Measurements from ENCODE around the gene B4GALT2.
A peak's percentile ranks its signal among the peaks of the same experiment; 100 is the strongest.

B4GALT2 gene

GRCh38 chr1:43934101-43934985 lies 44.7 kb upstream of the B4GALT2 start:
- Histone ChIP-seq H4K8ac (ENCODE audit: low read depth, low read length) (peak overlapping the region; percentile 75), H3K27me3 (ENCODE audit: control insufficient read depth in 3 of 3, insufficient read depth in 3 of 3, low read depth in 1 of 3, low read length in 3 of 3) (peaks cover 4 to 23% (median 14%) of the 10 kb centered on the region in 3 experiments), H4K91ac (ENCODE audit: low read depth, low read length, poor library complexity) (no peak overlapping the region), H3K14ac (ENCODE audit: low read length) (no peak overlapping the region), H3K27ac (replicated peaks; ENCODE audit: low read length) (no peak overlapping the region), H3K18ac (ENCODE audit: low read length) (peak overlapping the region; percentile 93), H3K9me3 (replicated peaks in 1 of 2; ENCODE audit: control insufficient read depth in 2 of 2, insufficient read depth in 1 of 2, low read depth in 1 of 2, low read length in 2 of 2) (no peaks in the 10 kb centered on the region), H3K4me3 (ENCODE audit: low read length in 2 of 2) (peak overlapping the region in 1 of 2 donors; percentile 81), H3K79me1 (ENCODE audit: low read depth, low read length) (peaks cover 1% of the 10 kb centered on the region), H2BK15ac (ENCODE audit: low read length) (peak overlapping the region; percentile 80), H3K4me2 (ENCODE audit: insufficient read depth, low read length, poor library complexity, severe bottlenecking) (peak overlapping the region; percentile 80), H3K36me3 (replicated peaks in 1 of 2; ENCODE audit: control insufficient read depth in 2 of 2, insufficient read depth in 2 of 2, low read length in 2 of 2) (peaks cover 0 to 8% of the 10 kb centered on the region in 2 donors), H3K4ac (ENCODE audit: low read length) (peak overlapping the region; percentile 78), H3K9ac (ENCODE audit: low read depth, low read length, poor library complexity) (peak overlapping the region; percentile 79), H3K23ac (ENCODE audit: low read depth, low read length, poor library complexity) (peak overlapping the region; percentile 92), H3K4me1 (ENCODE audit: control insufficient read depth in 2 of 2, insufficient read depth in 1 of 2, low read depth in 1 of 2, low read length in 2 of 2) (peaks cover 8 to 23% of the 10 kb centered on the region in 2 donors), H2BK5ac (ENCODE audit: low read length) (peak overlapping the region; percentile 7), H2BK12ac (ENCODE audit: low read length) (no peak overlapping the region), H2BK120ac (ENCODE audit: low read depth, low read length) (no peak overlapping the region), H2AK5ac (ENCODE audit: low read depth, low read length) (peak overlapping the region; percentile 90), H2AFZ (ENCODE audit: low read length) (peak overlapping the region; percentile 48)
- WGBS, 2 donors (ENCODE audit: extremely low coverage in 2 of 2, insufficient read length in 2 of 2, insufficient replicate concordance in 1 of 2) = no CpG with 5 or more reads among the region's 13 CpGs
- peak; percentile 81 for DNase-seq (ENCODE audit: low spot score)

GRCh38 chr1:43934986-43935324 lies 44.1 kb upstream of the B4GALT2 start:
- H2AK5ac ChIP-seq (ENCODE audit: low read depth, low read length) = no peak overlapping the region
- WGBS, 2 donors (ENCODE audit: extremely low coverage in 2 of 2, insufficient read length in 2 of 2, insufficient replicate concordance in 1 of 2) = no CpG with 5 or more reads among the region's 5 CpGs
- H3K27me3 ChIP-seq (ENCODE audit: control insufficient read depth in 3 of 3, insufficient read depth in 3 of 3, low read depth in 1 of 3, low read length in 3 of 3) = peaks cover 4 to 25% (median 14%) of the 10 kb centered on the region in 3 experiments
- H4K91ac ChIP-seq (ENCODE audit: low read depth, low read length, poor library complexity) = no peak overlapping the region
- H3K9me3 ChIP-seq (replicated peaks in 1 of 2; ENCODE audit: control insufficient read depth in 2 of 2, insufficient read depth in 1 of 2, low read depth in 1 of 2, low read length in 2 of 2) = no peaks in the 10 kb centered on the region
- no peak overlapping the region for H3K23ac ChIP-seq (ENCODE audit: low read depth, low read length, poor library complexity)
- peaks cover 1% of the 10 kb centered on the region for H3K79me1 ChIP-seq (ENCODE audit: low read depth, low read length)
- no peak overlapping the region for H3K4ac ChIP-seq (ENCODE audit: low read length)
- H3K14ac ChIP-seq (ENCODE audit: low read length) = no peak overlapping the region
- no peak overlapping the region for H2BK120ac ChIP-seq (ENCODE audit: low read depth, low read length)
- H4K8ac ChIP-seq (ENCODE audit: low read depth, low read length) = no peak overlapping the region
- H3K4me3 ChIP-seq (ENCODE audit: low read length in 2 of 2) = no peak overlapping the region
- H3K27ac ChIP-seq (replicated peaks; ENCODE audit: low read length) = no peak overlapping the region
- H3K36me3 ChIP-seq (replicated peaks in 1 of 2; ENCODE audit: control insufficient read depth in 2 of 2, insufficient read depth in 2 of 2, low read length in 2 of 2) = peaks cover 0 to 4% of the 10 kb centered on the region in 2 donors
- peaks cover 8 to 23% of the 10 kb centered on the region in 2 donors for H3K4me1 ChIP-seq (ENCODE audit: control insufficient read depth in 2 of 2, insufficient read depth in 1 of 2, low read depth in 1 of 2, low read length in 2 of 2)
- no peak overlapping the region for H2BK12ac ChIP-seq (ENCODE audit: low read length)
- H2BK5ac ChIP-seq (ENCODE audit: low read length) = peak overlapping the region; percentile 49
- no peak overlapping the region for H2BK15ac ChIP-seq (ENCODE audit: low read length)
- no peak overlapping the region for H2AFZ ChIP-seq (ENCODE audit: low read length)
- DNase-seq (ENCODE audit: low spot score) = no peak
- H3K9ac ChIP-seq (ENCODE audit: low read depth, low read length, poor library complexity) = no peak overlapping the region
- no peak overlapping the region for H3K18ac ChIP-seq (ENCODE audit: low read length)
- H3K4me2 ChIP-seq (ENCODE audit: insufficient read depth, low read length, poor library complexity, severe bottlenecking) = no peak overlapping the region

GRCh38 chr1:43935711-43936427 lies 43.1 kb upstream of the B4GALT2 start:
- Histone ChIP-seq H2AFZ (ENCODE audit: low read length) (peak overlapping the region; percentile 93), H3K27ac (replicated peaks; ENCODE audit: low read length) (no peak overlapping the region), H3K23ac (ENCODE audit: low read depth, low read length, poor library complexity) (peak overlapping the region; percentile 92), H3K4ac (ENCODE audit: low read length) (no peak overlapping the region), H4K8ac (ENCODE audit: low read depth, low read length) (no peak overlapping the region), H3K9me3 (replicated peaks in 1 of 2; ENCODE audit: control insufficient read depth in 2 of 2, insufficient read depth in 1 of 2, low read depth in 1 of 2, low read length in 2 of 2) (no peaks in the 10 kb centered on the region), H2BK120ac (ENCODE audit: low read depth, low read length) (no peak overlapping the region), H2BK15ac (ENCODE audit: low read length) (peak overlapping the region; percentile 42), H3K36me3 (replicated peaks in 1 of 2; ENCODE audit: control insufficient read depth in 2 of 2, insufficient read depth in 2 of 2, low read length in 2 of 2) (no peaks in the 10 kb centered on the region), H2BK5ac (ENCODE audit: low read length) (peak overlapping the region; percentile 49), H3K27me3 (ENCODE audit: control insufficient read depth in 3 of 3, insufficient read depth in 3 of 3, low read depth in 1 of 3, low read length in 3 of 3) (peaks cover 4 to 25% (median 14%) of the 10 kb centered on the region in 3 experiments), H3K18ac (ENCODE audit: low read length) (peak overlapping the region; percentile 80), H3K79me1 (ENCODE audit: low read depth, low read length) (peaks cover 1% of the 10 kb centered on the region), H3K14ac (ENCODE audit: low read length) (no peak overlapping the region), H3K9ac (ENCODE audit: low read depth, low read length, poor library complexity) (peak overlapping the region; percentile 74), H3K4me1 (ENCODE audit: control insufficient read depth in 2 of 2, insufficient read depth in 1 of 2, low read depth in 1 of 2, low read length in 2 of 2) (peaks cover 8 to 23% of the 10 kb centered on the region in 2 donors), H2AK5ac (ENCODE audit: low read depth, low read length) (peak overlapping the region; percentile 6), H3K4me3 (ENCODE audit: low read length in 2 of 2) (peak overlapping the region; percentile 30 to 80), H4K91ac (ENCODE audit: low read depth, low read length, poor library complexity) (no peak overlapping the region), H2BK12ac (ENCODE audit: low read length) (peak overlapping the region; percentile 7), H3K4me2 (ENCODE audit: insufficient read depth, low read length, poor library complexity, severe bottlenecking) (peak overlapping the region; percentile 90)
- no CpG with 5 or more reads among the region's 48 CpGs for WGBS, 2 donors (ENCODE audit: extremely low coverage in 2 of 2, insufficient read length in 2 of 2, insufficient replicate concordance in 1 of 2)
- DNase-seq (ENCODE audit: low spot score) = no peak
